ENCODE measurements around the gene HDAC2.
"Not testable (repeated sequence)": the region's sequence is repeated elsewhere in the genome, so short reads cannot be mapped to it uniquely, and the experiment has no call there.

Gene HDAC2

GRCh38 chr6:113980937-113981554, 10.1 kb upstream of the HDAC2 start:
- in situ Hi-C loops (cut with HindIII; ENCODE audit: low pct_ligation_motif_present, low pct_unique_long_range_greater_than_20kb, low sequenced_read_pairs), result no loop called here
- DNase-seq, result peak; percentile 45

DNA sequence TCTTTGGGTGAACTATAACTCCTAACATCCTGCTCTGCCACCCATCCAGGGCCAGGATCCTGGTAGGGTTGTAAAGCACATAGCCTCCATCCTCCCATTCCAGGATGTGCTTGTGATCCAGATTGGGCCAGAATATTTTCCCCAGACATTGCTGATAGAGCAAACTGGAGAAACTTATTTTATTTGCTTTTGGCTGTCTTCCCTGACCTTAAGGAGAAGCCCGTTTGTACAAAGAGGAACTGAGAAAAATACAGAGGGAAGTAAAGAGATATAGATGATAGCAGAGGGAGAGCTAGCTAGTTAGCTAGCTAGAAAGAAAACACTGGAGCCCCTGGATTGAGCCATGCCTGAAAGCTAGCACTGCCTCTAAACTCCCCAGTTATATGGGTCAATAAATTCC, 9.0 kb upstream of the HDAC2 start:
- no peak for DNase-seq

DNA sequence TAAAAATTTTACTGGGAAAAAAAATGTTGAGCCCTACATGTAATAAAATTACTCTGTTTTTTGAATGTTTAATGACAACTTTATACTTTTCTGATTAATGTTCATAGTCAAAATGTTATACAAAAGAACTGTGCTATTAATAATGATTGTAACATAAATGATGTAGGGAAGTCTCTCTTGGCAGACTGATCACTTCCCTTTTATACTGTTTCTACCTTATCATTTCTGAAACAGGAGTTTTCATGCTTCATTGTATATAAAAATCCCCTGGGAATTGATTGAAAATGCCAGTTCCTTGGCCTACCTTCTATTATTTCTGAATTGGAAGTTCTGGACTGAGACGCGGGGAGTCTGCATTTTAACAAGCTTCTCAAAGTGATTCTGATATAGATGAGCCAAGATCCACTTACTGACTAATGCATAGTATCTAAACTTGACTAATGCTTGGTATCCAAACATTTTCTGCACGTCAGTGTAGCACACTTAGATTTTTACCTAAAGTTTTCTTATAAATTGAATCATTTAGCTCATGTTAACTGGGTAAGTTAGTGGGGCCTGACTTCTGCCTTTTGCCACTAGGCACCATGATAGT, 7.2 kb upstream of the HDAC2 start:
- in situ Hi-C loops (cut with HindIII; ENCODE audit: low pct_ligation_motif_present, low pct_unique_long_range_greater_than_20kb, low sequenced_read_pairs), result no loop called here
- no peak for DNase-seq

More for the DNA sequence above, 9.0 kb upstream of the HDAC2 start:
- in situ Hi-C loops (cut with HindIII; ENCODE audit: low pct_ligation_motif_present, low pct_unique_long_range_greater_than_20kb, low sequenced_read_pairs), result no loop called here

- DNase-seq, result no peak
- in situ Hi-C loops (cut with HindIII; ENCODE audit: low pct_ligation_motif_present, low pct_unique_long_range_greater_than_20kb, low sequenced_read_pairs), result no loop called here
These were observed 5.9 kb upstream of the HDAC2 start for GRCh38 chr6:113976806-113977205.

DNA sequence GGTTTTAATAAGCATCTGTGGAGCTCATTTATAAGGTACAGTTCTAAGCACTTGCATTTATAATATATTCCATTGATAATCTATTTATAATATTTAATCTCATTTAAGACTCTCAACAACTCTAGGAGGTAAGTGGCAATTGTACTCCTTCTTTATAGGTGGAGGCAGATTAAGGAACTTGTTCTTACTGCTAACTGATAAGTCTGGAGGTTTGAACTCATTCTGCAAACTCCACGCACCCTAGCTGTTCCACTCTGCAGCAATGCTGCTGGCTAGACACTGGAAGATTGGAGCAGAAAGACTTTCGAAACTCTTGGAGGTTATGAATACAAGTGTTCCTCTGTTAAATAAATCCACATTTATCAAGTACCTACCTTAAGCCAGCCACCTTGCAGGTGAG, 793 bp upstream of the HDAC2 start:
- peak; percentile 5 for DNase-seq
- in situ Hi-C loops (cut with HindIII; ENCODE audit: low pct_ligation_motif_present, low pct_unique_long_range_greater_than_20kb, low sequenced_read_pairs), result no loop called here

DNA sequence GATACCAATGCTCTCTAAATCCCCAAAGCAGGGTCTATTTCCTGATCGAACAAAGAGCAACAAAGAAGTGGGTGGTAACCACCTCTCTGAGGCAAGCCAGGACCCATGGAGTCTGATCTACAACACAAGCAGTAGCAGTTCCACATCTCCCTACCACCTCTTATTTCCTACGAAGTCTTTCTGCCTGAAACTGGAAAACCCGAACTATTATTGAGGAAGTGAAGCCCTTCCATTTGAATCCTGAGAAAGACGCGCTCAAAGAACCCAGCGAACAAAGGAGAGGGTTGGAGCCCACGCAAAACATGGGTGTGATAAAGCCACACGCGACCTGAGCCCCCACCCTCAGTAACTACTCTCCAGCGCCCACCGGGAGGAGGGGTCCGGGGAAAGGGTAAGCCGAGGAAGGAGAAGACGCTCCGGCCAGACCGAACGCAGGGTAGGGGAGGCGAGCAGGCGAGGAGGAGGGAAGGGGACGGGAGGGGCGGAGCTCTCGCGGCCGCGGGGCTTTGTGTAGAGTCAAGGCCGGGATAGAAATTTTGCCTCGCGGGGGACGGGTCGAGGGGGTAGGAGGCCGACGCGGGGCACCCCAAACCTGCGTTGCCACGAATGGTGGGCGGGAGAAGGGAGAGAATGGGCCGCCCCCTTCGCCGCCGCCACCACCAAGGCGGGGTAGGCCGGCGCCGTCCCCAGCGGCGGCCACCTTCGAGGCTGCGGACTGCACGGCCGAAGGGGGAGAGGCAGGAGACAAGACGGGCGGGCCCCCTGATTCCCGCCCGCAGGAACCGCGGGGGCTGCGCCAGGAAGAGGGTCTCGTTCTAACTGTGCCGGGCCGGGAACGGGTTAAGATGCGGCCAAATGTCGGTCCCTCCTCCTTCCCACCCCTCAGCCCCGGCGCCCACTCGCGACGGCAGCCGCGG, 802 bp downstream of the HDAC2 start:
- peak; percentile 41 for DNase-seq
- in situ Hi-C loops (cut with HindIII; ENCODE audit: low pct_ligation_motif_present, low pct_unique_long_range_greater_than_20kb, low sequenced_read_pairs), result no loop called here

- in situ Hi-C loops (cut with HindIII; ENCODE audit: low pct_ligation_motif_present, low pct_unique_long_range_greater_than_20kb, low sequenced_read_pairs), result no loop called here
- DNase-seq, result no peak
These were observed 2.5 kb downstream of the HDAC2 start for GRCh38 chr6:113968472-113968871.

DNA sequence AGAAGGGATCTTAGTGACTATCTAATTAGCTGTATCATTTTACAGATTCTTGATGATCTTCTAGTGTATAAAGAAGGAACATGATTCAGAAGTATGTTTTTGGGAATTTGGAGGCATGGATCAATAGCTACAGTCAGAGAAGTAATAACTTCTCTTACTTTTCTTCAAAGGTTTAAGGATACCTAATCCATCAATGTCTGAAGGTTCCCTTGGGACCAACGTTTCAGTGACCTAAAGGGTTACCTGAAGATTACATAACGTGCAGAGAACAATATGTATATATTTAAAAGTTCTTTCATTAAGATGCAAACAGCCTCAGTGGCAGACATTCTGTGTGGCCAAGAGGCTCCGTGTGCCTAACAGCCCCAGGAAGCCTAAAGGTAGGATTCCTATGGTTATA, 3.2 kb downstream of the HDAC2 start:
- in situ Hi-C loops (cut with HindIII; ENCODE audit: low pct_ligation_motif_present, low pct_unique_long_range_greater_than_20kb, low sequenced_read_pairs), result no loop called here
- no peak for DNase-seq

DNA sequence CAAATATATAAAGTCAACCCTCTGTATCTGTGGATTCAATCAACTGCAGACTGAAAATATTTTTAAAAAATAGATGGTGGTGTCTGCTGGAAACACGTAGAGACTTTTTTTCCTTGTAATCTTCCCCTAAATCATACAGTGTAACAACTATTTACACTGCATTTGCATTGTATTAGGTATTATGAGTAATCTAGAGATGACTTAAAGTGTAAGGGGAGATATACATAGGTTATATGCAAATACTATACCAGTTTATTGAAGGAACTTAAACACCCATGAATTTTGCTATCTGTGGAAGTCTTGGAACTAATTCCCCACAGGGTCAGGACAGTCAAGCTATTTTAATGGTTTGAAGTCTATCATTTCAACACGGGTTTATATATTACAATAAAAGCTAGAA, 10.2 kb downstream of the HDAC2 start:
- no peak for DNase-seq
- in situ Hi-C loops (cut with HindIII; ENCODE audit: low pct_ligation_motif_present, low pct_unique_long_range_greater_than_20kb, low sequenced_read_pairs), result no loop called here

GRCh38 chr6:113959235-113959634, 11.7 kb downstream of the HDAC2 start:
- in situ Hi-C loops (cut with HindIII; ENCODE audit: low pct_ligation_motif_present, low pct_unique_long_range_greater_than_20kb, low sequenced_read_pairs), result no loop called here

DNA sequence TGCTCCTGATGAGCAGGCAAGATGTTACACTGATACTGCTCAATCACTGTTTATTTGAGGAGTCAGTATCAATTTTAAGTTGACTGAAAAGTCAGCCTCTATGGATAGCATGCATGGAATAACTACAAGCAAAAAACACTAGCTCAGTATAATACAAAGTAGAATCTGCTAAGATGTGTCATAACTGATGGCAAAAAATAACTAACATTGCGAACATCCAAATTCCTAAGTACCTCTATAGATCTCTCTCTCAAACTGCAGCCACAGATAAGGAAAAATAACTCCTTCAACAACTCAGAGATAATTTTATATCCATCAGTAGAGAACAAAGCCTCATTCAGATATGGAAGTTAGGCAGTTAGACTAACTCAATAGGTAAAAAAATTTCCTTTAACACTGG, 16.3 kb downstream of the HDAC2 start:
- no peak for DNase-seq
- in situ Hi-C loops (cut with HindIII; ENCODE audit: low pct_ligation_motif_present, low pct_unique_long_range_greater_than_20kb, low sequenced_read_pairs), result no loop called here

More at GRCh38 chr6:113959235-113959634, 11.7 kb downstream of the HDAC2 start:
- no peak for DNase-seq

- peak; percentile 13 for DNase-seq
- in situ Hi-C loops (cut with HindIII; ENCODE audit: low pct_ligation_motif_present, low pct_unique_long_range_greater_than_20kb, low sequenced_read_pairs), result no loop called here
These were observed 17.6 kb downstream of the HDAC2 start for GRCh38 chr6:113953346-113953745.

DNA sequence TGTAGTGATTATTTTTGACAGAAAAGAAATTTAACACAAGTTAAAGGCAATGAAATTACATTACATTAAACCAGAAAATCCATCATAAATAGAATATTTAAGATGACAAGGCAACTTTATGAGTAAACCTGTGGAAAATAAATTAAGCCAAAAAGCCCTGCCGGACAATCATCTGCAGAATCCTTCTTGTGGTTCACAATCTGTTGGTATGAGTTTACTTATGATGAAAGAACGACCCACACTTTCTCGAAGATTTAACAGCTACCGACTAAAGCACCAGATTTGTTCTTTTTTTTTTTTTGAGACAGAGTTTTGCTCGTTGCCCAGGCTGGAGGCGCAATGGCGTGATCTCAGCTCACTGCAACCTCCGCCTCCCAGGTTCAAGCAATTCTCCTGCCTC, 21.4 kb downstream of the HDAC2 start:
- in situ Hi-C loops (cut with HindIII; ENCODE audit: low pct_ligation_motif_present, low pct_unique_long_range_greater_than_20kb, low sequenced_read_pairs), result no loop called here

DNA sequence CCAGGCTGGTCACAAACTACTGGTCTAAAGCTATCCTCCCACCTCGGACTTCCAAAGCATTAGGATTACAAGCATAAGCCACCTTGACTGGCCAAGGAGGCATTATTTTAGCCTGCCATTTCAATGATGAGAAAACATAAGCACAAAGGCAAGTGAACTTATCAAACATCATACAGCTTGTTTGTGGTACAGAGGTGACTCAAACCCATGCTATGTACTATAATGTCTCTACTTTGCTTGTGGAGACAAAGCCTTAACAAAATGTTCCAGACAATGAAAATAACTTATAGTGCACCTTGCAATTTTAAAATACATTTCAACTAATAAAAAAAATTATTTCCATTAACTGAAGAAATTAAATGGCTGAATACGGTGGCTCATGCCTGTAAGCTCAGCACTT, 26.2 kb downstream of the HDAC2 start:
- in situ Hi-C loops (cut with HindIII; ENCODE audit: low pct_ligation_motif_present, low pct_unique_long_range_greater_than_20kb, low sequenced_read_pairs), result no loop called here
- no peak for DNase-seq

More for the DNA sequence above, 21.4 kb downstream of the HDAC2 start:
- DNase-seq, result no peak

GRCh38 chr6:113939825-113940224, 31.1 kb downstream of the HDAC2 start:
- in situ Hi-C loops (cut with HindIII; ENCODE audit: low pct_ligation_motif_present, low pct_unique_long_range_greater_than_20kb, low sequenced_read_pairs), result no loop called here
- DNase-seq, result no peak

GRCh38 chr6:113936093-113936934, 34.6 kb downstream of the HDAC2 start:
- peak; percentile 68 for DNase-seq

DNA sequence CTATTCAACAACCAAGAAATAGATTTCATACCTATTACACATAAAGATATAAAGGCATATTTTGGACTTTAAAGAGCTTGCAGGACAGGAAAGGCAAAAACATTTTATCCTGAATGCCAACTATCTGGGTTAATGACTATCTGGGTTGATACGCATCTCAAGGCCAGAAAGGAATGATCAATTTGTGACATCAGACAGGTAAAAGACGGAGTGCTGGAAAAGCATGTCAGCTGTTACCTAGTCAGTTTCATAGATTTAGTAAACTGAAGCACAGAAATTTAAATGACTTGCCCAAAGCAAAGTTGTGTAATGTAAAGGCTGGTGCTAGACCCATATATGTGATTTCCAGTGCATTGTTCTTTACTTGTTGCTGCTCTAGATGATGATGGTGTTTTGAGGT, 36.8 kb downstream of the HDAC2 start:
- DNase-seq, result no peak
- in situ Hi-C loops (cut with HindIII; ENCODE audit: low pct_ligation_motif_present, low pct_unique_long_range_greater_than_20kb, low sequenced_read_pairs), result no loop called here

More at GRCh38 chr6:113936093-113936934, 34.6 kb downstream of the HDAC2 start:
- in situ Hi-C loops (cut with HindIII; ENCODE audit: low pct_ligation_motif_present, low pct_unique_long_range_greater_than_20kb, low sequenced_read_pairs), result no loop called here

DNA sequence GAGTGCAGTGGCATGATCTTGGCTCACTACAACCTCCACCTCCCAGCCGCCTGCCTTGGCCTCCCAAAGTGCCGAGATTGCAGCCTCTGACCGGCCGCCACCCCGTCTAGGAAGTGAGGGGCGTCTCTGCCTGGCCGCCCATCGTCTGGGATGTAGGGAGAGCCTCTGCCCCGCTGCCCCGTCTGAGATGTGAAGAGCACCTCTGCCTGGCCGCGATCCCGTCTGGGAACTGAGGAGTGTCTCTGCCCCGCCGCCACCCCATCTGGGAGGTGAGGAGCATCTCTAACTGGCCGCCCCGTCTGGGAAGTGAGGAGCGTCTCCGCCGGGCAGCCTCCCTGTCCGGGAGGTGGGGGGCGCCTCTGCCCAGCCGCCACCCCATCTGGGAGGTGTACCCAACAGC, 39.0 kb downstream of the HDAC2 start:
- in situ Hi-C loops (cut with HindIII; ENCODE audit: low pct_ligation_motif_present, low pct_unique_long_range_greater_than_20kb, low sequenced_read_pairs), result not testable (repeated sequence)

DNA sequence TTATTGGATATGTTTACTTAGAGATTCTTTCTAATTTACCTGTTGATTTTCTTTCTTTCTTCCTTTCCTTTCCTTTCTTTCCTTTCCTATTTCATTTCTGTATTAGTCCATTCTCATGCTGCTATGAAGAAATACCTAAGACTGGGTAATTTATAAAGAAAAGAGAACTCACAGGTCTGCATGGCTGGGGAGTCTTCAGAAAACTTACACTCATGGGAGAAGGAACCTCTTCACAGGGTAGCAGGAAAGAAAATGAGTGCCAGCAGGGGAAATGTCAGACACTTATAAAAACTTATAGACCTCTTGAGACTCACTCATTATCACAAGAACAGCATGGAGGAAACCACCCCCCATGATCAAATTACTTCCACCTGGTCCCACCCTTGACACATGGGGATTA, 40.8 kb downstream of the HDAC2 start:
- DNase-seq, result no peak
- in situ Hi-C loops (cut with HindIII; ENCODE audit: low pct_ligation_motif_present, low pct_unique_long_range_greater_than_20kb, low sequenced_read_pairs), result no loop called here

More for the DNA sequence above, 39.0 kb downstream of the HDAC2 start:
- DNase-seq, result not testable (repeated sequence)

All from ACHN (cell line).